Measurements from ENCODE around the gene NFKBIA.

DNA sequence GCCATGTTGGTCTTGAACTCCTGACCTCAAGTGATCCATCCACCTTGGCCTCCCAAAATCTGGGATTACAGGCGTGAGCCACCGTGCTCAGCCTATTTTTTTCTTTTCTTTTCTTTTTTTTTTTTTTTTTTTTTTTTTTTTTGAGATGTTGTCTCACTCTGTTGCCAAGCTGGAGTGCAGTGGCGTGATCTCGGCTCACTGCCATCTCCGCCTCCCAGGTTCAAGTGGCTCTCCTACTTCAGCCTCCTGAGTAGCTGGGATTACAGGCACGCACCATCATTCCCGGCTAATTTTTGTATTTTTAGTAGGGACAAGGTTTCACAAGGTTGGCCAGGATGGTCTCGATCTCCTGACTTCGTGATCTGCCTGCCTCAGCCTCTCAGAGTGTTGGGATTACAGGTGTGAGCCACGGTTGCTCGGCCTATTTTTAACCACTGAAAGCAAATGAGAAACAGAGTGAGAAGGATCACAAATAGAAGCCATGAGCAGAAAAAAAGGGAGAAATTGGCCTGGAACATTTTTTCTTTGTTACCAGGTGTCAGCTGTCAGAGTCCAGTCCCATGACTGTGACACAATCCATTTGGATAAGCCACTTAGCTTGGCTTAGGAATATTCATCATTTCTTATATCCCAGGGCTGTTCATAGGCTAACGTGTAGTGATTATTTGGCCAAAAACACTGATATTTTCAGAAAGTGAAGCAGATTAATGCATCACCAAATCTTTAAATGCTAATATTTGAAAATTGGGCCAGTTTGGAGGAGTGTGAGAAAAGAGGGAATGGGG, 7.9 kb upstream of the NFKBIA start:
- TF ChIP-seq, protein P1, sequence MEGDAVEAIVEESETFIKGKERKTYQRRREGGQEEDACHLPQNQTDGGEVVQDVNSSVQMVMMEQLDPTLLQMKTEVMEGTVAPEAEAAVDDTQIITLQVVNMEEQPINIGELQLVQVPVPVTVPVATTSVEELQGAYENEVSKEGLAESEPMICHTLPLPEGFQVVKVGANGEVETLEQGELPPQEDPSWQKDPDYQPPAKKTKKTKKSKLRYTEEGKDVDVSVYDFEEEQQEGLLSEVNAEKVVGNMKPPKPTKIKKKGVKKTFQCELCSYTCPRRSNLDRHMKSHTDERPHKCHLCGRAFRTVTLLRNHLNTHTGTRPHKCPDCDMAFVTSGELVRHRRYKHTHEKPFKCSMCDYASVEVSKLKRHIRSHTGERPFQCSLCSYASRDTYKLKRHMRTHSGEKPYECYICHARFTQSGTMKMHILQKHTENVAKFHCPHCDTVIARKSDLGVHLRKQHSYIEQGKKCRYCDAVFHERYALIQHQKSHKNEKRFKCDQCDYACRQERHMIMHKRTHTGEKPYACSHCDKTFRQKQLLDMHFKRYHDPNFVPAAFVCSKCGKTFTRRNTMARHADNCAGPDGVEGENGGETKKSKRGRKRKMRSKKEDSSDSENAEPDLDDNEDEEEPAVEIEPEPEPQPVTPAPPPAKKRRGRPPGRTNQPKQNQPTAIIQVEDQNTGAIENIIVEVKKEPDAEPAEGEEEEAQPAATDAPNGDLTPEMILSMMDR (IDR thresholded peaks at IDR 0.05 in 4 of 5, conservative IDR thresholded peaks at IDR 0.05 in 1 of 5), result no peak
- TF ChIP-seq POLR2A (IDR thresholded peaks at IDR 0.05), result no peak
